ENCODE data around the gene NFATC2IP. TPM values are rescaled to one million over a fixed set of nuclear protein-coding genes. Genes with fewer than 3 reads are reported as not detected.

NFATC2IP gene
- polyA plus RNA-seq, 1 donor from 2014 or later = 39.1 TPM

DNA sequence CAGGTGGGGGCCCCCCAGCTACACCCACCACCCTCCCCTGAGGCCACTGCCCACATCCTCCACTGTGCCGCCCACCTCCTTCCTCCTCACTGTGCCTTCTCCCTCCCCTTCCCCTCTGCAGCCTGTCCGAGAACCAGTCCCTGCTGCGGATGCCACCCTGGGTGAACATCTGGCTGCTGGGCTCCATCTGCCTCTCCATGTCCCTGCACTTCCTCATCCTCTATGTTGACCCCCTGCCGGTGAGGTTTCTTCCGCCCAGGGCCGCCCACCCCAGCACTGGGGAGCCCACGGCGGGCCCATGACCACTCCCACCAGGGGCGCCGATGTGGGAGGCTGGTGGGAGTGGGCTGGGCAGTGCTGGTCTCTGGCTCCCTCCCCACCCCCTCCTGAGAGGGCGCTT lies 47.8 kb upstream of the NFATC2IP start:
- no peak for TF ChIP-seq EP300 (conservative IDR thresholded peaks at IDR 0.05; ENCODE audit: poor library complexity, severe bottlenecking)
- TF ChIP-seq TAF1 (IDR thresholded peaks at IDR 0.05; ENCODE audit: low read depth) = no peak

DNA sequence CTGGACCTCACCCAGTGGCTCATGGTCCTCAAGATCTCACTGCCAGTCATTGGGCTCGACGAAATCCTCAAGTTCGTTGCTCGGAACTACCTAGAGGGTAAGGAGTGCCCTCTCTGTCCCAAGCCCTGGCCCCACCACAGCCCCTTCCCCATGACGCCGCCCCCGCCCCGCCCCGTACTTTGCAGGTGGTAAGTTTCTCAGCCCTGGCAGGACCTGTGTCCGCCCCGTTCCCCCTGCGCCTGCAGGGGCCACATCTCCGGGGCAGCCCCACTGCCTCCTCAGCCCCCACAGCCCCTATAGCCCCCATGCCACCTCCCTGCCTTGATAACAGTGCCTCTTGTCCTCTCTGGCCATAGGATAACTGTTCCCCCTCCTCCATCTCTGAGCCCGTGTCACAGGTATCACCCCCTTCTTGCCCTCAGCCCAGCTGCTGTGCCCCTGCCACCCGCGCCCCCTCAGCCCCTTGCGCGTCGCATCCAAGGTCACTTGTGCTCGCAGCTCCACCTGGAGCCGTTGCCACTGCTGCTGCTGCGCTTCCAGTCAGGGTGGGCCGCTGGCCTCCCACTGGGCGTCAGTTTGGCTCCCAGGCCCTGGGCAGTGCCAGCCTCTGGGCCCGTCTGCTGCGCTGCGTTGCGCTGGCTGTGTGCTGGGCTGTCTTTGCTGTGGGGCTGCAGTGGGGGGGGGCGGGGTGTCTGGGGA lies 47.2 kb upstream of the NFATC2IP start:
- Histone ChIP-seq H3K4me2 (ENCODE audit: low read length) (no peak overlapping the region), H3K4me3 (ENCODE audit: low read length) (no peak overlapping the region), H3K9me2 (ENCODE audit: insufficient read depth, low read length) (no peaks in the 10 kb centered on the region), H3K9ac (ENCODE audit: low read length) (no peak overlapping the region), H3K27me3 (ENCODE audit: insufficient read depth, low read depth, low read length) (no peaks in the 10 kb centered on the region), H3K36me3 (ENCODE audit: insufficient read depth, low read length) (no peaks in the 10 kb centered on the region), H2AFZ (ENCODE audit: low read depth, low read length) (no peak overlapping the region), H3K79me2 (replicated peaks; ENCODE audit: insufficient read depth, low read length) (no peaks in the 10 kb centered on the region), H3K9me3 (ENCODE audit: low read length) (no peaks in the 10 kb centered on the region), H3F3A (ENCODE audit: insufficient read depth, low read length, poor library complexity, severe bottlenecking) (no peaks in the 10 kb centered on the region), H3K27ac (ENCODE audit: low read length) (no peak overlapping the region), H4K20me1 (ENCODE audit: insufficient read depth) (no peaks in the 10 kb centered on the region)
- TF ChIP-seq RAD21 (conservative IDR thresholded peaks at IDR 0.05) (no peak), SMC3 (conservative IDR thresholded peaks at IDR 0.05; ENCODE audit: poor library complexity) (no peak), TAF1 (IDR thresholded peaks at IDR 0.05; ENCODE audit: low read depth) (no peak), EP300 (conservative IDR thresholded peaks at IDR 0.05; ENCODE audit: poor library complexity, severe bottlenecking) (no peak), MXI1 (conservative IDR thresholded peaks at IDR 0.05; ENCODE audit: poor library complexity, severe bottlenecking) (no peak), EZH2 (IDR thresholded peaks at IDR 0.05; ENCODE audit: borderline replicate concordance, insufficient read depth, low read length, poor library complexity, severe bottlenecking) (no peak), REST (IDR thresholded peaks at IDR 0.05; ENCODE audit: borderline replicate concordance) (no peak), POLR2AphosphoS5 (IDR thresholded peaks at IDR 0.05) (no peak)
- TF ChIP-seq, protein P1, sequence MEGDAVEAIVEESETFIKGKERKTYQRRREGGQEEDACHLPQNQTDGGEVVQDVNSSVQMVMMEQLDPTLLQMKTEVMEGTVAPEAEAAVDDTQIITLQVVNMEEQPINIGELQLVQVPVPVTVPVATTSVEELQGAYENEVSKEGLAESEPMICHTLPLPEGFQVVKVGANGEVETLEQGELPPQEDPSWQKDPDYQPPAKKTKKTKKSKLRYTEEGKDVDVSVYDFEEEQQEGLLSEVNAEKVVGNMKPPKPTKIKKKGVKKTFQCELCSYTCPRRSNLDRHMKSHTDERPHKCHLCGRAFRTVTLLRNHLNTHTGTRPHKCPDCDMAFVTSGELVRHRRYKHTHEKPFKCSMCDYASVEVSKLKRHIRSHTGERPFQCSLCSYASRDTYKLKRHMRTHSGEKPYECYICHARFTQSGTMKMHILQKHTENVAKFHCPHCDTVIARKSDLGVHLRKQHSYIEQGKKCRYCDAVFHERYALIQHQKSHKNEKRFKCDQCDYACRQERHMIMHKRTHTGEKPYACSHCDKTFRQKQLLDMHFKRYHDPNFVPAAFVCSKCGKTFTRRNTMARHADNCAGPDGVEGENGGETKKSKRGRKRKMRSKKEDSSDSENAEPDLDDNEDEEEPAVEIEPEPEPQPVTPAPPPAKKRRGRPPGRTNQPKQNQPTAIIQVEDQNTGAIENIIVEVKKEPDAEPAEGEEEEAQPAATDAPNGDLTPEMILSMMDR (IDR thresholded peaks at IDR 0.05; ENCODE audit: poor library complexity, severe bottlenecking) = no peak

More for the DNA sequence above, 47.8 kb upstream of the NFATC2IP start:
- Histone ChIP-seq H3K9me2 (ENCODE audit: insufficient read depth, low read length) (no peaks in the 10 kb centered on the region), H3K27ac (ENCODE audit: low read length) (no peak overlapping the region), H3K4me2 (ENCODE audit: low read length) (no peak overlapping the region), H3K9me3 (ENCODE audit: low read length) (no peaks in the 10 kb centered on the region), H3K27me3 (ENCODE audit: insufficient read depth, low read depth, low read length) (no peaks in the 10 kb centered on the region), H3K9ac (ENCODE audit: low read length) (no peak overlapping the region), H2AFZ (ENCODE audit: low read depth, low read length) (no peak overlapping the region), H4K20me1 (ENCODE audit: insufficient read depth) (no peaks in the 10 kb centered on the region), H3K4me3 (ENCODE audit: low read length) (no peak overlapping the region), H3K36me3 (ENCODE audit: insufficient read depth, low read length) (no peaks in the 10 kb centered on the region), H3K79me2 (replicated peaks; ENCODE audit: insufficient read depth, low read length) (no peaks in the 10 kb centered on the region), H3F3A (ENCODE audit: insufficient read depth, low read length, poor library complexity, severe bottlenecking) (no peaks in the 10 kb centered on the region)

Data from neural cell (in vitro differentiated cells).